WERI-Rb-1 (cell line): ENCODE results near the gene E2F4.
A peak's percentile ranks its signal among the peaks of the same experiment; 100 is the strongest.

Experiments used
- DNase-seq: peaks from one replicate; pipeline ENCODE4 v3.0.0-alpha.2; 2020
- H3K27ac ChIP-seq: fragments of 250-450 bp; sonication (Bioruptor Pico); 2 replicates; pipeline ENCODE4 v1.5.1; 2020; ENCODE audit warnings: mild to moderate bottlenecking, moderate library complexity
- H3K27me3 ChIP-seq: fragments of 250-450 bp; sonication (Bioruptor Pico); 2 replicates; pipeline ENCODE4 v1.5.1; 2021; ENCODE audit warnings: mild to moderate bottlenecking, low read depth, moderate library complexity; ENCODE audit not compliant: insufficient read depth, severe bottlenecking
- H3K36me3 ChIP-seq: fragments of 250-450 bp; sonication (Bioruptor Pico); 2 replicates; pipeline ENCODE4 v1.5.1; 2020; ENCODE audit warnings: mild to moderate bottlenecking, moderate library complexity
- H3K4me3 ChIP-seq: 2 replicates; pipeline ENCODE4 v1.5.1; 2011; ENCODE audit warnings: low read depth, mild to moderate bottlenecking, control low read depth, low read length
- H3K9me3 ChIP-seq: fragments of 250-450 bp; sonication (Bioruptor Pico); 2 replicates; pipeline ENCODE4 v1.5.1; 2021; ENCODE audit warnings: mild to moderate bottlenecking, moderate library complexity; ENCODE audit not compliant: severe bottlenecking
- CTCF ChIP-seq: IDR thresholded peaks from 2 replicates; pipeline ENCODE4 v1.5.1; 2011; ENCODE audit warnings: low read depth, mild to moderate bottlenecking, control low read depth, inconsistent platforms, low read length

Gene E2F4

GRCh38 chr16:67147437-67148140 is 44.4 kb upstream of the E2F4 start:
- Histone ChIP-seq H3K36me3 (peaks cover 56% of the 10 kb centered on the region), H3K27ac (no peak overlapping the region), H3K27me3 (no peaks in the 10 kb centered on the region), H3K4me3 (no peak overlapping the region), H3K9me3 (no peaks in the 10 kb centered on the region)
- no peak for TF ChIP-seq CTCF
- DNase-seq: no peak

GRCh38 chr16:67148221-67148620 is 43.7 kb upstream of the E2F4 start:
- Histone ChIP-seq H3K9me3 (no peaks in the 10 kb centered on the region), H3K4me3 (no peak overlapping the region), H3K27me3 (no peaks in the 10 kb centered on the region), H3K36me3 (peaks cover 50% of the 10 kb centered on the region), H3K27ac (no peak overlapping the region)
- TF ChIP-seq CTCF: no peak
- no peak for DNase-seq

- Histone ChIP-seq H3K9me3 (no peaks in the 10 kb centered on the region), H3K36me3 (peaks cover 45% of the 10 kb centered on the region), H3K4me3 (no peak overlapping the region), H3K27ac (no peak overlapping the region), H3K27me3 (no peaks in the 10 kb centered on the region)
- DNase-seq: no peak
- no peak for TF ChIP-seq CTCF
Observed at GRCh38 chr16:67148656-67149275, 43.2 kb upstream of the E2F4 start.

GRCh38 chr16:67149276-67150046 is 42.5 kb upstream of the E2F4 start:
- Histone ChIP-seq H3K9me3 (no peaks in the 10 kb centered on the region), H3K27ac (no peak overlapping the region), H3K4me3 (no peak overlapping the region), H3K27me3 (no peaks in the 10 kb centered on the region), H3K36me3 (peaks cover 39% of the 10 kb centered on the region)
- DNase-seq: no peak
- 0 out of 2 replicates have a peak, but pooled peaks have one; percentile 18 for TF ChIP-seq CTCF

- peak; percentile 11; the same call in 1 of the 2 replicates for TF ChIP-seq CTCF
- DNase-seq: no peak
- peaks cover 34% of the 10 kb centered on the region for H3K36me3 ChIP-seq
- peak overlapping the region; percentile 70 for H3K27ac ChIP-seq
- no peaks in the 10 kb centered on the region for H3K27me3 ChIP-seq
- H3K9me3 ChIP-seq: no peaks in the 10 kb centered on the region
- H3K4me3 ChIP-seq: peak overlapping the region; percentile 55
Observed at GRCh38 chr16:67150047-67150832, 41.7 kb upstream of the E2F4 start.
